SK-N-SH (cell line): ENCODE data around the gene EVC. TPM values are rescaled to one million over a fixed set of nuclear protein-coding genes. Genes with fewer than 3 reads are reported as not detected.

Experiments
- CTCF ChIA-PET: fragments of 300-600, 350-600 bp; formaldehyde crosslinking; extraction: SDS; loops from one replicate; lab custom pipeline; 2021; lab: Yijun Ruan, JAX
- POLR2A ChIA-PET: fragments of 350-600 bp; sonication (Branson Sonifier 250); formaldehyde crosslinking; extraction: SDS; loops from one replicate; lab custom pipeline; 2020; ENCODE audit warnings: antibody characterized with exemption, inconsistent platforms; lab: Yijun Ruan, JAX
- DNase-seq: peaks from one replicate; pipeline ENCODE4 v3.0.0; 2012
- H2AFZ ChIP-seq: fragments of 200-600 bp; sonication (generic); 2 replicates; pipeline ENCODE4 v1.8.1; 2016; ENCODE audit warnings: antibody characterized with exemption, mild to moderate bottlenecking, low read depth
- H3F3A ChIP-seq: fragments of 200-600 bp; sonication (generic); replicated peaks from 2 replicates; pipeline ENCODE3; 2016; ENCODE audit warnings: antibody characterized with exemption, mild to moderate bottlenecking; ENCODE audit not compliant: insufficient read depth
- H3K27ac ChIP-seq, 2 experiments: fragments of 200-500 bp in 1 of 2; fragments of 200-600 bp in 1 of 2; sonication (Bioruptor generic) in 1 of 2; sonication (generic), shearing (Covaris generic) in 1 of 2; 2 replicates each; pipeline versions ENCODE4 v1.5.1 to v1.6.1; 2014 to 2016; ENCODE audit warnings: low read depth in 2 of 2, inconsistent platforms in 1 of 2, low read length in 1 of 2, mild to moderate bottlenecking in 1 of 2, mixed read lengths in 1 of 2
- H3K27me3 ChIP-seq: fragments of 200-600 bp; sonication (generic), shearing (Covaris generic); 2 replicates; pipeline ENCODE4 v1.6.1; 2016; ENCODE audit warnings: mixed run types; ENCODE audit not compliant: insufficient read depth
- H3K36me3 ChIP-seq, 2 experiments: fragments of 200-500 bp in 1 of 2; fragments of 200-600 bp in 1 of 2; sonication (Bioruptor generic) in 1 of 2; sonication (generic) in 1 of 2; replicated peaks in 1 of 2; 2 replicates each; pipeline versions ENCODE3 to v1.5.1; 2014 to 2016; ENCODE audit warnings: low read length in 1 of 2, mild to moderate bottlenecking in 1 of 2; ENCODE audit not compliant: insufficient read depth in 2 of 2, control insufficient read depth in 1 of 2
- H3K4me1 ChIP-seq, 2 experiments: fragments of 200-500 bp in 1 of 2; fragments of 200-600 bp in 1 of 2; sonication (Bioruptor generic) in 1 of 2; sonication (generic), shearing (Covaris generic) in 1 of 2; 2 replicates each; pipeline versions ENCODE4 v1.5.1 to v1.6.1; 2014 to 2016; ENCODE audit warnings: low read depth in 1 of 2, low read length in 1 of 2, mixed run types in 1 of 2; ENCODE audit not compliant: insufficient read depth in 2 of 2, control insufficient read depth in 1 of 2
- H3K4me2 ChIP-seq: fragments of 200-600 bp; sonication (generic), shearing (Covaris generic); 2 replicates; pipeline ENCODE4 v1.6.1; 2017; ENCODE audit warnings: mixed run types
- H3K4me3 ChIP-seq, 2 experiments: fragments of 200-500 bp in 1 of 2; fragments of 200-600 bp in 1 of 2; sonication (Bioruptor generic) in 1 of 2; sonication (generic), shearing (Covaris generic) in 1 of 2; 2 replicates each; pipeline versions ENCODE4 v1.5.1 to v1.8.1; 2014 to 2016; ENCODE audit warnings: low read depth in 2 of 2, inconsistent platforms in 1 of 2, low read length in 1 of 2, mild to moderate bottlenecking in 1 of 2, mixed read lengths in 1 of 2, moderate library complexity in 1 of 2
- H3K79me2 ChIP-seq: fragments of 200-600 bp; sonication (generic); 2 replicates; pipeline ENCODE4 v1.8.1; 2017; ENCODE audit warnings: mild to moderate bottlenecking; ENCODE audit not compliant: insufficient read depth
- H3K9ac ChIP-seq: fragments of 200-600 bp; sonication (generic); 2 replicates; pipeline ENCODE4 v1.6.1; 2017; ENCODE audit warnings: mixed run types
- H3K9me2 ChIP-seq: fragments of 200-600 bp; sonication (generic); 2 replicates; pipeline ENCODE4 v1.6.1; 2017; ENCODE audit warnings: mixed run types
- H3K9me3 ChIP-seq: fragments of 200-600 bp; sonication (generic); 2 replicates; pipeline ENCODE4 v1.6.1; 2017; ENCODE audit warnings: mixed run types, mild to moderate bottlenecking, moderate library complexity
- H4K20me1 ChIP-seq: fragments of 200-600 bp; sonication (generic); 2 replicates; pipeline ENCODE4 v1.6.1; 2017; ENCODE audit warnings: mild to moderate bottlenecking, mixed run types; ENCODE audit not compliant: insufficient read depth
- CHD2 ChIP-seq: fragments of 150-350 bp; IDR thresholded peaks from 2 replicates; pipeline ENCODE4 v1.6.1; 2018; ENCODE audit warnings: low read length; ENCODE audit not compliant: partially characterized antibody
- ELF1 ChIP-seq: IDR thresholded peaks from 2 replicates; pipeline ENCODE4 v1.4.0; 2012
- EP300 ChIP-seq, 2 experiments: IDR thresholded peaks; 2 replicates each; pipeline versions ENCODE4 v1.4.0 to v1.6.1; 2012; ENCODE audit warnings: borderline replicate concordance in 1 of 2, low read depth in 1 of 2, low read length in 1 of 2
- GABPA ChIP-seq: IDR thresholded peaks from 2 replicates; pipeline ENCODE4 v1.4.0; 2012; ENCODE audit warnings: low read depth, mild to moderate bottlenecking
- MAX ChIP-seq: IDR thresholded peaks from 2 replicates; pipeline ENCODE4 v1.4.0; 2012; ENCODE audit warnings: low read depth
- MXI1 ChIP-seq: IDR thresholded peaks from 2 replicates; pipeline ENCODE4 v1.6.1; 2012; ENCODE audit warnings: mild to moderate bottlenecking, low read depth, low read length, improper control_type of control experiment
- NRF1 ChIP-seq: IDR thresholded peaks from 2 replicates; pipeline ENCODE4 v1.6.1; 2012; ENCODE audit warnings: low read depth, mild to moderate bottlenecking, low read length
- PBX3 ChIP-seq: IDR thresholded peaks from 2 replicates; pipeline ENCODE4; 2012
- RFX5 ChIP-seq: IDR thresholded peaks from 2 replicates; pipeline ENCODE4 v1.6.1; 2012; ENCODE audit warnings: mild to moderate bottlenecking, improper control_type of control experiment, low read length
- SIN3A ChIP-seq: IDR thresholded peaks from 2 replicates; pipeline ENCODE4 v1.6.1; 2012; ENCODE audit warnings: low read depth, mild to moderate bottlenecking, low read length, moderate library complexity, borderline replicate concordance
- SMC3 ChIP-seq: IDR thresholded peaks from 2 replicates; pipeline ENCODE4 v1.6.1; 2012; ENCODE audit warnings: low read depth, low read length, improper control_type of control experiment
- TAF1 ChIP-seq: IDR thresholded peaks from 2 replicates; pipeline ENCODE4 v1.6.1; 2012; ENCODE audit warnings: low read depth, mild to moderate bottlenecking, low read length, moderate library complexity, borderline replicate concordance
- TEAD4 ChIP-seq: IDR thresholded peaks from 2 replicates; pipeline ENCODE4 v1.4.0; 2012; ENCODE audit warnings: mild to moderate bottlenecking, borderline replicate concordance; ENCODE audit not compliant: insufficient read depth
- USF2 ChIP-seq: fragments of 150-350 bp; IDR thresholded peaks from 2 replicates; pipeline ENCODE4 v1.6.1; 2017; ENCODE audit warnings: antibody characterized with exemption, low read length, low read depth, borderline replicate concordance
- YY1 ChIP-seq: IDR thresholded peaks from 2 replicates; pipeline ENCODE4 v1.4.0; 2012; ENCODE audit warnings: low read depth, mild to moderate bottlenecking
- WGBS: methylation state at CpG from one replicate; pipeline ENCODE4 v1.1.6; 2017; ENCODE audit warnings: low lambda C conversion rate; 5-methylcytosine and 5-hydroxymethylcytosine counted together
- polyA plus RNA-seq, 3 experiments: library from polyadenylated mRNA; depleted of rRNA; stranded (reverse); fragments of >200 nt; gene quantifications; 2 replicates each; pipeline ENCODE4 v1.2.3, GENCODE V29; 2012
- TF ChIP-seq, protein P1 (sequence below): IDR thresholded peaks from 2 replicates; pipeline ENCODE4 v1.4.0; 2012; ENCODE audit warnings: low read depth, borderline replicate concordance
- TF ChIP-seq, protein P2 (sequence below): IDR thresholded peaks from 2 replicates; pipeline ENCODE4 v1.6.1; 2012; ENCODE audit warnings: mild to moderate bottlenecking, low read depth, low read length, moderate library complexity

EVC gene
- polyA plus RNA-seq, 1 of the 3 experiments (the other 2 are of a cell fraction): 3.8 TPM

DNA sequence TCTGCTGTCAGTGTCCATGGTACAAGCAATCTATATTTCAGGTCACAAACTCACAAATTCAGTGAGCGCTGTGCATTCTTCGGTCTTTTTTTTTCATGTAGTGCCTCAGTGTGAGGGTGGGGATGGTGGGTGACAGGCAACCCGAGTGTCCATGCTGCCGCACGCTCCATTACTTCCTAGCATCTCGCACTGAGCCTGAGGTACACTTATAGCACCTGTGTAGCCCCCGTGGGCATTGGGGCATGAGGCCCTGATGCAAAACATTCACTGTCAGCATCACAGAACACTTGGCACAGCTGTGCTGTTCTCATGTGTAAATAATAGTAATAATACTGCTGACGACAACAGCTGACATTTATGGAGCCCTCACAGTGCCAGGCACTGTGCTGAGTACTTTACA is 34.2 kb upstream of the EVC start:
- no peak for DNase-seq
- no peaks in the 10 kb centered on the region for H3K27me3 ChIP-seq
- H3K36me3 ChIP-seq: no peaks in the 10 kb centered on the region
- H3K4me3 ChIP-seq: no peak overlapping the region
- no peaks in the 10 kb centered on the region for H3K9me3 ChIP-seq
- H2AFZ ChIP-seq: no peak overlapping the region
- no peak overlapping the region for H3K4me2 ChIP-seq
- no peaks in the 10 kb centered on the region for H3K9me2 ChIP-seq
- ChIA-PET POLR2A (no interaction called here), CTCF (no interaction called here)
- H4K20me1 ChIP-seq: no peaks in the 10 kb centered on the region
- no peaks in the 10 kb centered on the region for H3K4me1 ChIP-seq
- no peak overlapping the region for H3K9ac ChIP-seq
- H3K79me2 ChIP-seq: no peaks in the 10 kb centered on the region
- H3K27ac ChIP-seq: no peak overlapping the region
- no peaks in the 10 kb centered on the region for H3F3A ChIP-seq
- TF ChIP-seq YY1 (no peak), ELF1 (no peak), PBX3 (no peak), USF2 (no peak), GABPA (no peak), TEAD4 (no peak), CHD2 (no peak), EP300 (IDR thresholded peaks at IDR 0.05; ENCODE audit: borderline replicate concordance in 1 of 2, low read depth in 1 of 2, low read length in 1 of 2) (no peak), TAF1 (no peak), MAX (no peak), SIN3A (no peak), NRF1 (no peak), RFX5 (no peak), MXI1 (no peak), SMC3 (no peak)
- TF ChIP-seq, protein P1, sequence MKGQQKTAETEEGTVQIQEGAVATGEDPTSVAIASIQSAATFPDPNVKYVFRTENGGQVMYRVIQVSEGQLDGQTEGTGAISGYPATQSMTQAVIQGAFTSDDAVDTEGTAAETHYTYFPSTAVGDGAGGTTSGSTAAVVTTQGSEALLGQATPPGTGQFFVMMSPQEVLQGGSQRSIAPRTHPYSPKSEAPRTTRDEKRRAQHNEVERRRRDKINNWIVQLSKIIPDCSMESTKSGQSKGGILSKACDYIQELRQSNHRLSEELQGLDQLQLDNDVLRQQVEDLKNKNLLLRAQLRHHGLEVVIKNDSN: no peak
- TF ChIP-seq, protein P2, sequence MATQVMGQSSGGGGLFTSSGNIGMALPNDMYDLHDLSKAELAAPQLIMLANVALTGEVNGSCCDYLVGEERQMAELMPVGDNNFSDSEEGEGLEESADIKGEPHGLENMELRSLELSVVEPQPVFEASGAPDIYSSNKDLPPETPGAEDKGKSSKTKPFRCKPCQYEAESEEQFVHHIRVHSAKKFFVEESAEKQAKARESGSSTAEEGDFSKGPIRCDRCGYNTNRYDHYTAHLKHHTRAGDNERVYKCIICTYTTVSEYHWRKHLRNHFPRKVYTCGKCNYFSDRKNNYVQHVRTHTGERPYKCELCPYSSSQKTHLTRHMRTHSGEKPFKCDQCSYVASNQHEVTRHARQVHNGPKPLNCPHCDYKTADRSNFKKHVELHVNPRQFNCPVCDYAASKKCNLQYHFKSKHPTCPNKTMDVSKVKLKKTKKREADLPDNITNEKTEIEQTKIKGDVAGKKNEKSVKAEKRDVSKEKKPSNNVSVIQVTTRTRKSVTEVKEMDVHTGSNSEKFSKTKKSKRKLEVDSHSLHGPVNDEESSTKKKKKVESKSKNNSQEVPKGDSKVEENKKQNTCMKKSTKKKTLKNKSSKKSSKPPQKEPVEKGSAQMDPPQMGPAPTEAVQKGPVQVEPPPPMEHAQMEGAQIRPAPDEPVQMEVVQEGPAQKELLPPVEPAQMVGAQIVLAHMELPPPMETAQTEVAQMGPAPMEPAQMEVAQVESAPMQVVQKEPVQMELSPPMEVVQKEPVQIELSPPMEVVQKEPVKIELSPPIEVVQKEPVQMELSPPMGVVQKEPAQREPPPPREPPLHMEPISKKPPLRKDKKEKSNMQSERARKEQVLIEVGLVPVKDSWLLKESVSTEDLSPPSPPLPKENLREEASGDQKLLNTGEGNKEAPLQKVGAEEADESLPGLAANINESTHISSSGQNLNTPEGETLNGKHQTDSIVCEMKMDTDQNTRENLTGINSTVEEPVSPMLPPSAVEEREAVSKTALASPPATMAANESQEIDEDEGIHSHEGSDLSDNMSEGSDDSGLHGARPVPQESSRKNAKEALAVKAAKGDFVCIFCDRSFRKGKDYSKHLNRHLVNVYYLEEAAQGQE: no peak
- TF ChIP-seq, all 33 proteins: peak for 0
- 60% methylated on average over 8 of the region's 8 CpGs for WGBS
